Stimulated activated CD4-positive, alpha-beta T cell treated with anti-CD3 and anti-CD28 coated beads, Interleukin-15, amount 100 ng/mL, for 48 hours (primary cell): Measurements from ENCODE around the gene G6PC1.

ENCODE experiments used
- DNase-seq, 2 donors: peaks; one replicate each; pipeline ENCODE4 v3.0.0-alpha.2; 2020; ENCODE audit warnings: low read depth in 2 of 2

G6PC1 gene

DNA sequence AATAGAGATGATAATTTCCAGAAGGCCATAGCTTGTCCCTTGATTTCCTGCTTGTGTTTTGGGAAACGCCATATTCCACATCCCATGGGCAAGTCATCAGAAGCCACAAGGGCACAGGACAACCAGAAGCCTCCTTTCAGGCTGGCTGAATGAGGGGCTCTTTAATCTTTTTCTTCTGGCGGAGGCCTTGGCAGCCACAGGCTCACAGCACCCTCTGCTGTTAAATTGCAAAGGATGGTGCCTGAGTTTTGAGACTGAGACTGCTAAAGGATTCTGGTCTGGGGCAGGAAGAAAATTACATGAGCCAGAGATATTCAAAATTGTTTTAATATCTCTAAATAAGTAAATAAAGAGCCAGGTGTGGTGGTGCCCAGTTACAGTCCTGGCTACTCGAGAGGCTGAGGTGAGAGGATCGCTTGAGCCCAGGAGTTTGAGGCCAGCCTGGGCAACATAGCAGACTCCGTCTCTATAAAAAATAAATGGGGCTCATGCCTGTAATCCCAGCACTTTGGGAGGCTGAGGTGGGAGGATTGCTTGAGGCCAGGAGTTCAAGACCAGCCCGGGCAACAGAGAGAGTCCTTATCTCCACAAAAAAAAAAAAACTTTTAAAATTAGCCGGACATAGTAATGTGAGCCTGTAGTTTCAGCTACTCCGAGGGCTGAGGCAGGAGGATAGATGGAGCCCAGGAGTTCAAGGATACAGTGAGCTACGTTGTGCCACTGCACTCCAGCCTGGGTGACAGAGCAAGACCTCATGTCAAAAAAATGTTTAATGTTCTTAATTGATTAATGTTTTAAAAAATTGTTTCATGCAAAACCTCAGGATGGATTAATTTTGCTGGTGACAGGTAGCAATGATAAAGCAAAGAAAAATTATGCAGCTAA, 37.4 kb downstream of the G6PC1 start:
- no peak for DNase-seq

GRCh38 chr17:42944211-42944610, 43.6 kb downstream of the G6PC1 start:
- DNase-seq = no peak

DNA sequence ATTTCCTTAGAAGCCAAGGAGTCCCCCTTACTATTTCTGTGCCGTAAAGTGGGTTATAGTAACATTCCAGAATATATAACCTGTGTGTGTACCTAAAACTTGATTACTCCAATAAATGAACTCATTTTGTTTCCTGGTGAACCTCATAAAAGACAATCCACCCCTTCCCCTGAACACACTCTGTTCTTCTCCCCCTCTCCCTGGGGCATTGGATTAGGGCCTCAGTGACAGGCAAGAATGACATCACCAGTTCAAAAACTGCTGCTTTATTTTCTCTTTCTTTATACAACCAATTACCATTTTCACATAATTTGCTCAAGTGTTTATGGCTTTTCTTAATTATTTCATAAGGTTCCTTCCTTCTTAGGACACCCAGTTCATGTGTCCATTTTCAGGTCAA, 46.2 kb downstream of the G6PC1 start:
- no peak for DNase-seq

GRCh38 chr17:42950044-42950783, 49.6 kb downstream of the G6PC1 start:
- no peak for DNase-seq
